Ascending aorta (tissue), 2 donors: ENCODE results near the gene KIF26B. TPM values are rescaled to one million over a fixed set of nuclear protein-coding genes. Genes with fewer than 3 reads are reported as not detected.

ENCODE experiments used
- DNase-seq, 2 donors: peaks; one replicate each; pipeline ENCODE4 v3.0.0-alpha.2; 2019; ENCODE audit warnings: low spot score in 2 of 2
- H3K27ac ChIP-seq, 2 donors: fragments of 200-600 bp; sonication (generic); one replicate each; pipeline ENCODE4 v1.5.1; 2016 to 2017; ENCODE audit warnings: mild to moderate bottlenecking in 1 of 2
- H3K27me3 ChIP-seq: fragments of 200-600 bp; sonication (generic); one replicate; pipeline ENCODE4 v1.5.1; 2017
- H3K36me3 ChIP-seq, 2 donors: fragments of 200-600 bp; sonication (generic); one replicate each; pipeline ENCODE4 v1.5.1; 2016
- H3K4me1 ChIP-seq, 2 donors: fragments of 200-600 bp; sonication (generic); one replicate each; pipeline ENCODE4 v1.5.1; 2016 to 2017; ENCODE audit warnings: mild to moderate bottlenecking in 1 of 2
- H3K4me3 ChIP-seq, 2 donors: fragments of 200-600 bp; sonication (generic); one replicate each; pipeline ENCODE4 v1.5.1; 2016 to 2017; ENCODE audit warnings: mild to moderate bottlenecking in 1 of 2
- H3K9me3 ChIP-seq, 2 donors: fragments of 200-600 bp; sonication (generic); one replicate each; pipeline ENCODE4 v1.5.1; 2016
- intact Hi-C: fragments of 100-400 bp; cut with DNase I; formaldehyde crosslinking; loops from one replicate; pipeline ENCODE4 v1.15.1; 2023
- total RNA-seq: library from RNA; depleted of rRNA; stranded (reverse); fragments of >200 nt; gene quantifications from one replicate; pipeline ENCODE4 v1.1.0, GENCODE V29; 2016
- TF ChIP-seq, protein P1 (sequence below), 3 experiments: fragments of 200-600 bp in 2 of 3; fragments of 450-650 bp in 1 of 3; sonication (generic) in 2 of 3; IDR thresholded peaks; one replicate each; pipeline ENCODE4 v1.5.1; 2016 to 2019; ENCODE audit warnings: antibody characterized with exemption in 3 of 3, mild to moderate bottlenecking in 1 of 3, moderate library complexity in 1 of 3

Gene KIF26B
- total RNA-seq, 1 donor from 2014 or later: not detected

DNA sequence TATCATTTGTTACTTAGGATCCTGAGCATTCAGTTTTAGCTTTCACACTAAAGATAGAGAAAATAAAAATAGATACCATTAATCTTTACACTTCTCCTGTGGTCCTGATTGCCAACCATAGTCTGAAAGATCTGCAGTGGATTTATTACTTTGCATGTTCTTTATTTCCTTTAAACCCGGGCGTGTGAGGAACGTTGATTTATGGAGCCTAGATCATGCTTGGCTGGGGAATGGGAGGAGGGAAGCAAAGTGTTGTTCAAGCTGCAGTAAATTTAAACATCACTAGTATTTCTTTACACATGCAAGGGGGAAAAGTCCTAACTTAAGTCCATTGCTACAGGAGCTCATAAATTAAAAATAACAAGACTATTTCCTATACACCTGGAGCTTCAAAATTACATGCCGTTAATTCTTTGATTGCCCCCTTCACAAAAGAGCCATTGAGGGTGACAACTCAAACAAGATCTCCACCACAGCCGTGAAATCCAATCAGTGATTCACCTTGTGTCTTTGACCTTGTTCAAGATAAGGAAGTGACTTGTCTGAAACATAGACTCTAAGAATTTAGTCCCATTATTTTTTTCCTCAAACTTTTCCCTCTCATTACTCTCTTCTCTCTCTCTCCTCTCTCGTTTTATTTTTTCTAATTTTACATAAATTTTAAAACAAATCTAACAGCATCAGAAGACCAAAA lies 282.7 kb downstream of the KIF26B start:
- DNase-seq: no peak
- Histone ChIP-seq H3K4me3 (no peak overlapping the region), H3K27me3 (no peaks in the 10 kb centered on the region), H3K9me3 (no peaks in the 10 kb centered on the region), H3K27ac (no peak overlapping the region), H3K36me3 (no peaks in the 10 kb centered on the region), H3K4me1 (no peaks in the 10 kb centered on the region)
- intact Hi-C loops: no loop called here
- TF ChIP-seq, protein P1, sequence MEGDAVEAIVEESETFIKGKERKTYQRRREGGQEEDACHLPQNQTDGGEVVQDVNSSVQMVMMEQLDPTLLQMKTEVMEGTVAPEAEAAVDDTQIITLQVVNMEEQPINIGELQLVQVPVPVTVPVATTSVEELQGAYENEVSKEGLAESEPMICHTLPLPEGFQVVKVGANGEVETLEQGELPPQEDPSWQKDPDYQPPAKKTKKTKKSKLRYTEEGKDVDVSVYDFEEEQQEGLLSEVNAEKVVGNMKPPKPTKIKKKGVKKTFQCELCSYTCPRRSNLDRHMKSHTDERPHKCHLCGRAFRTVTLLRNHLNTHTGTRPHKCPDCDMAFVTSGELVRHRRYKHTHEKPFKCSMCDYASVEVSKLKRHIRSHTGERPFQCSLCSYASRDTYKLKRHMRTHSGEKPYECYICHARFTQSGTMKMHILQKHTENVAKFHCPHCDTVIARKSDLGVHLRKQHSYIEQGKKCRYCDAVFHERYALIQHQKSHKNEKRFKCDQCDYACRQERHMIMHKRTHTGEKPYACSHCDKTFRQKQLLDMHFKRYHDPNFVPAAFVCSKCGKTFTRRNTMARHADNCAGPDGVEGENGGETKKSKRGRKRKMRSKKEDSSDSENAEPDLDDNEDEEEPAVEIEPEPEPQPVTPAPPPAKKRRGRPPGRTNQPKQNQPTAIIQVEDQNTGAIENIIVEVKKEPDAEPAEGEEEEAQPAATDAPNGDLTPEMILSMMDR (IDR thresholded peaks at IDR 0.05): no peak

DNA sequence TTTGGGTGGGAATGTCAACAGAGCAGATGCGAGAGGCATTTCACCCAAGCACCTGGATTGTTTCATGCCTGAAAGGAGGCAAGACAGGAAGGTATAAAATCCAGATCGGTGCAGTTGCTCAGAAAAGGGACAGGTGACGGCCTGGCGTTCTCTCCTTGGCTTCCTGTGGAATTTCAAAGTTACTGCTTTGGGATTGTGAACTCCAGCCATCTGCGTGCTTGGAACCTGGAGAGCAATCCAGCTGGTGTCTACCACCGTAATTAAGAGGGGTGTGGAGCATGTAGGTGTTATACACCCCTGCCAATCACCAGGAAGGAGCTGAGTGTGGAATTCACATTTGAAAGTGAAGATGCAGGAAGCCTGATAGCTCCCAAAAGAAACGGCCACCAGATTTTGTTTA lies 286.1 kb downstream of the KIF26B start:
- H3K27ac ChIP-seq: no peak overlapping the region
- no peaks in the 10 kb centered on the region for H3K36me3 ChIP-seq
- TF ChIP-seq, protein P1 (IDR thresholded peaks at IDR 0.05): no peak
- no peak for DNase-seq
- H3K27me3 ChIP-seq: no peaks in the 10 kb centered on the region
- no peaks in the 10 kb centered on the region for H3K9me3 ChIP-seq
- intact Hi-C loops: no loop called here
- H3K4me3 ChIP-seq: no peak overlapping the region
- no peaks in the 10 kb centered on the region for H3K4me1 ChIP-seq

DNA sequence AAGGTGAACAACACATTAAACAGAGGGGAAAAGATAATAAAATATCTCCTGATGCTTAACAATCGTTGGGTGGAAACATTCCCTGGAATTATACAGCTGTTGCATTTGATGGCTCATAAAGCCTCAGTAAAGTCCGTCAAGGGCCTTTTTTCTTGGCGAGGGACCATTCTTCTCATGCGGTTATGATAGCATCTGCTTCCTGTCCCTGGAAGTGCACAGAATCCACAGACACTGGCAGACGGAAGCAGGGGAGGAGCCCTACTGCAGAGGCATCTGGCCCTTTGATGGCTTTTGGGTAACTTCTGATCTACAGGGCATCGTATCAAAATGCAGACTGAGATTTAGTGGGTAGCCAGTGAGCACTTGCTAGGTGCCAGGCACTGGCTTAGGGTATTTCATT lies 286.9 kb downstream of the KIF26B start:
- intact Hi-C loops: no loop called here

DNA sequence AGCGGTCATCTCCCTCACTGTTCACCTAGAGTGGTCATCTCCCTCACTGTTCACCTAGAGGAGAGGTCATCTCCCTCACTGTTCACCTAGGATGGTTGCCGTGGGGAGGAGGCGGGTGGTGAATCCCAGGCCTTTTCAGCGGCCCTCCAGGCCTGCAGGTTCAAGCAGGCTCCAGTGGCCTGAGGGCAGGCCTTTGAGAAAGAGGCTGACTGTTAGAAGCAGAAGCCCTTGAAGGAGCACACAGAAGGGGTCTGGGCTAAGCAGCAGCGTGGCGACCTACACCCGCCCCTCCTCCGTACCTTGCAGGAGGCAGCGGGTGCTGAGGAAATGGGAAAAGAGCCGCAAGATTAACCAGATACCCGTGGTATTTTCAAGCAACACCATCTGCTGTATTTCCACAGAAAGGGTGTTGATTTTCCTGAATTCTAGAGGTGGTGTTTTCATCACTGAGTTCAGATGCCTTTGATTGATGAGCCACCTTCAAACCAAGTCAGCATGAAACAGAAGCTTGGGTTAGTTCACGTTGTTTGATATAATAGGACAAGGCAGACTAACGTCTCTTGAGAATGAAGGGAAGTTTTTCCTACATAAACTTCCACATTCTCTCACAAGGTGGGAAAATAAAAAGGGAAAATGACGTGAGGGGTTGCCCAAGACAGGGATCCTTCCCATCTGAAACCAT lies 289.5 kb downstream of the KIF26B start:
- intact Hi-C loops: no loop called here
- TF ChIP-seq, protein P1 (IDR thresholded peaks at IDR 0.05): no peak
- no peaks in the 10 kb centered on the region for H3K36me3 ChIP-seq
- H3K27ac ChIP-seq: no peak overlapping the region
- no peaks in the 10 kb centered on the region for H3K9me3 ChIP-seq
- H3K4me3 ChIP-seq: no peak overlapping the region
- H3K4me1 ChIP-seq: no peaks in the 10 kb centered on the region
- no peak for DNase-seq
- no peaks in the 10 kb centered on the region for H3K27me3 ChIP-seq

More for the DNA sequence above, 286.9 kb downstream of the KIF26B start:
- H3K27ac ChIP-seq: no peak overlapping the region
- no peak overlapping the region for H3K4me3 ChIP-seq
- H3K9me3 ChIP-seq: no peaks in the 10 kb centered on the region
- TF ChIP-seq, protein P1 (IDR thresholded peaks at IDR 0.05): no peak
- H3K36me3 ChIP-seq: no peaks in the 10 kb centered on the region
- no peak for DNase-seq
- no peaks in the 10 kb centered on the region for H3K27me3 ChIP-seq
- H3K4me1 ChIP-seq: no peaks in the 10 kb centered on the region

- H3K27ac ChIP-seq: no peak overlapping the region
- TF ChIP-seq, protein P1 (IDR thresholded peaks at IDR 0.05): no peak
- intact Hi-C loops: no loop called here
These were observed 290.2 kb downstream of the KIF26B start for GRCh38 chr1:245444945-245445344.

More at GRCh38 chr1:245444945-245445344, 290.2 kb downstream of the KIF26B start:
- Histone ChIP-seq H3K4me1 (no peaks in the 10 kb centered on the region), H3K4me3 (no peak overlapping the region), H3K36me3 (no peaks in the 10 kb centered on the region), H3K9me3 (no peaks in the 10 kb centered on the region), H3K27me3 (no peaks in the 10 kb centered on the region)
- no peak for DNase-seq
